Osteoblast (primary cell): ENCODE results near the gene MYOG. TPM values are rescaled to one million over a fixed set of nuclear protein-coding genes. Genes with fewer than 3 reads are reported as not detected.

Experiments
- DNase-seq: peaks from one replicate; pipeline ENCODE4 v3.0.0; 2011; ENCODE audit warnings: low spot score, mixed read lengths; ENCODE audit not compliant: insufficient read length; ENCODE audit errors: missing footprints
- H2AFZ ChIP-seq: 2 replicates; pipeline ENCODE4 v1.6.0; 2011; ENCODE audit warnings: mild to moderate bottlenecking, low read length
- H3K27ac ChIP-seq: 2 replicates; pipeline ENCODE4 v1.5.1; 2011; ENCODE audit warnings: mild to moderate bottlenecking, low read depth, low read length, moderate library complexity
- H3K27me3 ChIP-seq: 2 replicates; pipeline ENCODE4 v1.6.0; 2012; ENCODE audit warnings: mild to moderate bottlenecking, control low read depth, inconsistent platforms, low read length, moderate library complexity; ENCODE audit not compliant: insufficient read depth
- H3K36me3 ChIP-seq: 2 replicates; pipeline ENCODE4 v1.5.1; 2011; ENCODE audit warnings: mild to moderate bottlenecking, low read length, control low read depth, moderate library complexity; ENCODE audit not compliant: insufficient read depth
- H3K4me1 ChIP-seq: 2 replicates; pipeline ENCODE4 v1.5.1; 2011; ENCODE audit warnings: mild to moderate bottlenecking, low read length, control low read depth, moderate library complexity; ENCODE audit not compliant: insufficient read depth
- H3K4me2 ChIP-seq: 2 replicates; pipeline ENCODE4 v1.6.0; 2011; ENCODE audit warnings: mild to moderate bottlenecking, low read length; ENCODE audit not compliant: insufficient read depth
- H3K4me3 ChIP-seq: fragments of 200-600 bp; sonication (generic); 3 replicates; pipeline ENCODE4 v1.5.1; 2012; ENCODE audit warnings: mild to moderate bottlenecking, low read length, inconsistent platforms; ENCODE audit not compliant: insufficient read depth
- H3K79me2 ChIP-seq: 2 replicates; pipeline ENCODE4 v1.6.0; 2012; ENCODE audit warnings: mild to moderate bottlenecking, low read length, control low read depth, inconsistent platforms; ENCODE audit not compliant: insufficient read depth
- H3K9me3 ChIP-seq: 2 replicates; pipeline ENCODE4 v1.5.1; 2011; ENCODE audit warnings: low read depth, low read length, control low read depth
- H4K20me1 ChIP-seq: 2 replicates; pipeline ENCODE4 v1.6.0; 2012; ENCODE audit warnings: mild to moderate bottlenecking, low read length, control low read depth; ENCODE audit not compliant: insufficient read depth
- CTCF ChIP-seq: IDR thresholded peaks from 2 replicates; pipeline ENCODE4 v1.5.1; 2011; ENCODE audit warnings: mild to moderate bottlenecking, low read depth, low read length, moderate library complexity; ENCODE audit errors: extremely low read depth
- total RNA-seq: library from RNA; depleted of rRNA; stranded (reverse); fragments of >200 nt; gene quantifications from 2 replicates; pipeline ENCODE4 v1.2.3, GENCODE V29; 2012

Gene MYOG
- total RNA-seq, result not detected in 2 replicates

GRCh38 chr1:203085528-203086406 is at the start of gene MYOG:
MYOG (minus strand) TSS chr1:203086012; CDS start chr1:203085961, 51 bp downstream.
- H3K79me2 ChIP-seq, result no peaks in the 10 kb centered on the region
- no peaks in the 10 kb centered on the region for H3K4me1 ChIP-seq
- H3K36me3 ChIP-seq, result no peaks in the 10 kb centered on the region
- no peak within 1 kb of the TSS for H3K4me3 ChIP-seq
- peaks cover 47% of the 10 kb centered on the region for H3K27me3 ChIP-seq
- peak; percentile 52 for DNase-seq
- H2AFZ ChIP-seq, result no peak within 1 kb of the TSS
- no peak for TF ChIP-seq CTCF
- H4K20me1 ChIP-seq, result no peaks in the 10 kb centered on the region
- H3K27ac ChIP-seq, result no peak within 1 kb of the TSS
- no peaks in the 10 kb centered on the region for H3K9me3 ChIP-seq
- no peak within 1 kb of the TSS for H3K4me2 ChIP-seq

GRCh38 chr1:203133970-203134725 is 48.3 kb upstream of the MYOG start:
- no peaks in the 10 kb centered on the region for H3K4me1 ChIP-seq
- H3K27me3 ChIP-seq, result peaks cover 17% of the 10 kb centered on the region
- no peaks in the 10 kb centered on the region for H3K79me2 ChIP-seq
- no peaks in the 10 kb centered on the region for H3K36me3 ChIP-seq
- H3K4me3 ChIP-seq, result no peak overlapping the region
- peak; percentile 27 for DNase-seq
- H2AFZ ChIP-seq, result no peak overlapping the region
- no peak overlapping the region for H3K27ac ChIP-seq
- no peaks in the 10 kb centered on the region for H4K20me1 ChIP-seq
- no peak for TF ChIP-seq CTCF
- no peaks in the 10 kb centered on the region for H3K9me3 ChIP-seq
- H3K4me2 ChIP-seq, result no peak overlapping the region

GRCh38 chr1:203131548-203132200 is 45.9 kb upstream of the MYOG start:
- H4K20me1 ChIP-seq, result no peaks in the 10 kb centered on the region

More at GRCh38 chr1:203131548-203132200, 45.9 kb upstream of the MYOG start:
- peak; percentile 76 for DNase-seq
- no peak overlapping the region for H3K4me3 ChIP-seq
- no peaks in the 10 kb centered on the region for H3K79me2 ChIP-seq
- no peak overlapping the region for H2AFZ ChIP-seq
- no peak overlapping the region for H3K4me2 ChIP-seq
- no peaks in the 10 kb centered on the region for H3K9me3 ChIP-seq
- H3K27me3 ChIP-seq, result peaks cover 8% of the 10 kb centered on the region
- H3K4me1 ChIP-seq, result peaks cover 5% of the 10 kb centered on the region
- no peaks in the 10 kb centered on the region for H3K36me3 ChIP-seq
- TF ChIP-seq CTCF, result no peak
- no peak overlapping the region for H3K27ac ChIP-seq
